Measurements from ENCODE around the gene PSG4.
"Not testable (repeated sequence)": the region's sequence is repeated elsewhere in the genome, so short reads cannot be mapped to it uniquely, and the experiment has no call there.

DNA sequence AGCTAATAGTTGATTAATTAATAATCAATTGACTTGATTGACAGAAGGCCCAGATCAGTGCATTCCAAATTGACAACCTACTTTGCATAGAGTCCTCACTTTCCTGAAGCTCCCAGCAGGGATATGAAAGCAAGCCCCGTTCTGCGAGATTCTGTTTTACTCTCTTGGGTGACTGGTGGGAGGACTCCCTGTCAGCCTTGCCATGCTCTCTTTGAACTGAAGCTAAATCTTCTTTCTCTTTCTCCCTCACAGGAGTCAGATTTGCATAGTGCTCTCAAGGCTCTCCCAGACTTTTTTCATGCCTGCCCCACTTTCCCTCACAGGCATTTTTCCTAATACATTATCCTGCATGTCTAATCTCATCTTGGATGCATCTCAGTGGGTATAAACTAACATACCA is 10.4 kb upstream of the PSG4 start:
- TF ChIP-seq, protein P1, sequence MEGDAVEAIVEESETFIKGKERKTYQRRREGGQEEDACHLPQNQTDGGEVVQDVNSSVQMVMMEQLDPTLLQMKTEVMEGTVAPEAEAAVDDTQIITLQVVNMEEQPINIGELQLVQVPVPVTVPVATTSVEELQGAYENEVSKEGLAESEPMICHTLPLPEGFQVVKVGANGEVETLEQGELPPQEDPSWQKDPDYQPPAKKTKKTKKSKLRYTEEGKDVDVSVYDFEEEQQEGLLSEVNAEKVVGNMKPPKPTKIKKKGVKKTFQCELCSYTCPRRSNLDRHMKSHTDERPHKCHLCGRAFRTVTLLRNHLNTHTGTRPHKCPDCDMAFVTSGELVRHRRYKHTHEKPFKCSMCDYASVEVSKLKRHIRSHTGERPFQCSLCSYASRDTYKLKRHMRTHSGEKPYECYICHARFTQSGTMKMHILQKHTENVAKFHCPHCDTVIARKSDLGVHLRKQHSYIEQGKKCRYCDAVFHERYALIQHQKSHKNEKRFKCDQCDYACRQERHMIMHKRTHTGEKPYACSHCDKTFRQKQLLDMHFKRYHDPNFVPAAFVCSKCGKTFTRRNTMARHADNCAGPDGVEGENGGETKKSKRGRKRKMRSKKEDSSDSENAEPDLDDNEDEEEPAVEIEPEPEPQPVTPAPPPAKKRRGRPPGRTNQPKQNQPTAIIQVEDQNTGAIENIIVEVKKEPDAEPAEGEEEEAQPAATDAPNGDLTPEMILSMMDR (IDR thresholded peaks at IDR 0.05) = not testable (repeated sequence)
- TF ChIP-seq EZH2 (IDR thresholded peaks at IDR 0.05) = not testable (repeated sequence)

Measured in neural progenitor cell (in vitro differentiated cells).